Inferior parietal cortex (tissue), 1 donor: ENCODE data around the gene MKLN1.

Experiments
- DNase-seq: peaks from one replicate; pipeline ENCODE4 v3.0.0-alpha.2; 2016; ENCODE audit errors: extremely low spot score

MKLN1 gene

DNA sequence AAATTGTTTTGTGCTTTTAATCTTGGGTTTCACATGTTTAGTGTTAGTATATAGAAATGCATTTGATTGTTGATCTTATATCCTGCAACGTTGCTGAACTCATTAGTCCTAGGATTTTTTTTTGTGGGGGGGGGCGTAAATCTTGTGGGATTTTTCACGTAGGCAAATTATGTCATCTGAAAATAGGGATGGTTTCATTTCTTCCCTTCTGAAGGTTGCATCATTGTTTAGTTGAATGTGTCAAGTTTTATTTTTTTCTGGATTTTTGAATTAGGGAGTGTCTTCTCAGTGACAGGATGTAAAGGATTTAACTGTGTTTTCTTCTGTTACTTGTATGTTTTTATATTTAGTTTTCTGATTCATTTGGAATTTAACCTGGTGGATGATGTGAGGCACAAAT is 26.7 kb downstream of the MKLN1 start:
- DNase-seq = no peak

DNA sequence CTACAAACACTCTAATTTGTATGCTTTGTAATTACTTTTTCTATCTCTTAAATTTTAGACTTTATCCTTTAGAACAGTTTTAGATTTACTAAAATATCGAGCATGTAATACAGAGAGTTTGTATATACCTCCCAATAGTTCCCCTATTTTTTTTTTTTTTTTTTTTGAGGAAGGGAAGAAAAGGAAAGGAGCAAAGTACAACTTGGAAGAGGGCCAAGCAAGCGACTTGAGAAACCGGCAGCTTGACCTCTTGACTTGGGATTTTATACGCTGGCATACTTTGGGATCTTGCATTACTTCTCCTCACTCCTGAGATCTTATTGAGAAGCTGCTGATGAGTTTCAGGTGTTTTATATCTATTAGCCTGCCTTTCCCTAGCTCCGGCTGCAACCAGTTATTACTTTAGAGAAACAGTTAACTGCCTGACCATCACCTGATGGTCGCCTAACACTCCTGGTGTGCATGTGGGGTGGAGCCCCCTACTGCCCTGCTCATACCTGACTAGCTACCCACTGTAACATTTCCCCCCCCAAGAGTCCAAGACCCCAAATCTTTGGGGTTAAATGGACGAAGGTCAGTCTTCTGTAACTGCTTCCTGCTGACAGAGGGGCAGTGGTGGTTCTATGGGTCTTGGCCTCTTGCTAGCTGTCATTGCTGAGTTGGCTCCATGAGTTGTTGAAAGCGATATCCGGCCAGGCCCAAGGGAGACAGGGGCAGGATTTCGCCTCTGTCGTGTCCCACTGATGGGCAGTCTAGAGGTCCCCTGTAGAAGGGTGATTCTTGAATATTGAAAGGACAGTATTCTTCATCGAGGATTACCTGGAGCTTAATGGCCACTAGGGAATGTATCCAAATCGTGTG is 28.5 kb downstream of the MKLN1 start:
- no peak for DNase-seq

DNA sequence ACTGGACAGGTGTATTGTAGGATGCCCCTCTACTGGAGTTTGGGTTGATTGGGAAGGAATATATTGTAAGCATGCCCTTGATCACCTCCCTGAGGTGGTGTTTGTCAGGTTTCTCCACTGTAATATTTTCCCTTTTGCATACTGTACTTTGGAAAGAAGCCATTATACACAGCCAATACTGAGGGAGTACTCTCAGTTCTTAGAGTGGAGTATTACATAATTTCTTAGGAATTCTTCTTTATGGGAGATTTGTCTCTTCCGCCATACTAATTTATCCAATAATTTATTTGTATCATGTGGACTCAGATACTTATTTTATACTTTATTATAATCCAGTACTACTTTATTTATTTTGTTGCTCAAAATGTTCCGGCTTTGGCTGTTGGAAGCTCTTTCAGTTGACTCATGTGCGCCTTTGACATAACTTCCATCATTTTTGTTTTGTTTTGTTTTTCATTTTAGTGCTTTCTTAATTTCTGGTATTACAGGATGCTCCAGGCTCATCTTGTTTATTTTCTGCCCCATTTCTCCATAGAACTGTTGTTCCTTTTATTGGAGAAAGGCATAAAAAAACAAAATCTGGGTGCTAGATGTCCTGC is 29.7 kb downstream of the MKLN1 start:
- no peak for DNase-seq

DNA sequence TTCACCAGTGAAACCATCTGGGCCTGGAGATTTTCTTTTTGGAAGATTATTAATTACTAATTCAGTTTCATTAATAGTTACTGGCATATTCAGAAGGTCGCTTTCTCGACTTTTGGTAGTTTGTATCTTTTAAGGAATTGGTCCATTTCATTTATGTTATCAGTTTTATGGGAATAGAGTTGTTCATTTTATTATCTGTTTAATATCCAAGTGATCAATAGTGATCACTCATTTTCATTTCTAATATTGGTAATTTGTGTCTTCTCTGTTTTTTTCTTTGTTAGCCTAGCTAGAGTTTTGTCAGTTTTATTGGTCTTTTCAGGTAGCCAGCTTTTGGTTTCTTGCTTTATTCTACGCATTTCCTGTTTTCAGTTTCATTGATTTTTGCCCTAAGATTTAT is 31.0 kb downstream of the MKLN1 start:
- DNase-seq = no peak

DNA sequence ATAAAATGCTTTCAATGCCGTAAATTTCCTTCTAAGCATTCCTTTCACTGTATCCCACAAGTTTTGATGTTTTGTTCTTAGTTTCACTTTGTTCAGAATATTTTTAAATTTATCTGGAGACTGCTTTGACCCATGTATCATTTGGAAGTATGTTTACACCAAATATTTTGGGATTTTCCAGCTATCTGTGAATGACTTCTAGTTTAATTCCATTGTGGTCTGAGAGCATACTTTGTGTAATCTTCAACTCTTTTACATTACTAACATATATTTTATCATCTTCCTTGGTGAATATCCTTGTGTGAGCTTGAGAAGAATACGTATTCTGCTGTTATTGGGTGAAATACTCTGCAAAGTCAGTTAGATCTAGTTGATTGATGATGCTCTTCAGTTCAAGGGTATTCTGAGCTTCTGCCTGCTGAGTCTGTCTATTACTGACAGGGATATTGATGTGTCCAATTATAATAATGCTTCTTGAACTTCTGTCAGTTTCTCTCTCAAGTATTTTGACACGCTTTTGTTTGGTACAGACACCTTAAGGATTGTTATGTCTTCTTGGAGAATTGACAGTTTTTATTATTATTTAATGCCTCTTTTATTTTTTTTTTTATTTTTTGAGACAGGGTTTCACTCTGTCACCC is 31.6 kb downstream of the MKLN1 start:
- no peak for DNase-seq

DNA sequence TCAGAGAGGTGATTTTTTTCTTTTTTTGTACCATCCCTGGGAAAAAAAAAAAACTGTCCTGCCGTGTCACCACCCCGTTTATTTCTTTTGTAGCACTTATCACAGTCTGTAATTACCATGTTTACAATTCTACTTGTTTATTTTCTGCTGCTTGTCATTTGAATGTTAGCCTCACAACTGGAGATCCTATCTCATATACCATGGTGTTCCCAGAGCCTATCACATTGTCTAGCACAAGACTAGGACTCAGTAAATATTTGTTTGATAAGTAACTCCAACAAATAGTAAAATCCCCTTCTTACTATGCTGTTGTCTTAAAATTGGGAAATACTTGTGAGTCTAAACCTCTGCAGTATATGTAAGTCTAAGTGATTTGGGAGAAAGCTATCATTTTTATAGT is 36.0 kb downstream of the MKLN1 start:
- no peak for DNase-seq

DNA sequence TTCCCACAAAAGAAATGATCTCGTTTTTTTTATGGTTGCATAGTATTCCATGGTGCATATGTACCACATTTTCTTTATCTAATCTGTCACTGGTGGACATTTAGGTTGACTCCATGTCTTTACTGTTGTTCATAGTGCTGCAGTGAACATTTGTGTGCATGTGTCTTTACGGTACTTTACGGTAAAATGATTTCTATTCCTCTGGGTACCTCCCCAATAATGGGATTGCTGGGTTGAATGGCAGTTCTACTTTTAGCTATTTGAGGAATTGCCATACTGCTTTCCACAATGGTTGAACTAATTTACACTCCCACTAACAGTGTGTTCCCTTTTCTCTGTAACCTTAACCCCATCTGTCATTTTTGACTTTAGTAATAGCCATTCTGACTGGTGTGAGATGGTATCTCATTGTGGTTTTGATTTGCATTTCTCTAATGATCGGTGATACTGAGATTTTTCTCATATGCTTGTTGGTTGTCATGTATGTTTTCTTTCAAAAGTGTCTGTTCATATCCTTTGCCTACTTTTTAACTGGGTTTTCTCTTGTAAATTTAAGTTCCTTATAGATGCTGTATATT is 37.2 kb downstream of the MKLN1 start:
- no peak for DNase-seq

DNA sequence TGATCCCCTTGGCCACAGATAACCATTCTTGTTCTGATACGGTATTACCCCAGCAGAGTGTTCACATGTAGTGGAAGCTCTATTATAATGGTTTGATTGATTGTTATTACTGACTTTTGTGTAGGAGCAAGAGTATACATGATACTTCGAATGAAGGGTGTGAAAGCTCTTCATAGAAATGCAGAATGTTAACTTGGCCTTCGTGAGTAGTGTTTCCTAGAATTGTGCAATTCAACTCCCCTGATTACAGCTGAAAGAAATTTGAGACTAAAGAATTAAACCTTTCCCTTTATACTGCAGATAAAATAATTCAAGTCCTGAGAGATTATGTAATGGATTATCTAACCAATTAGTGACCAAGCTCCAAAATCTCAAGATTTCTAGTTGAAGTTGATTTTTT is 38.2 kb downstream of the MKLN1 start:
- no peak for DNase-seq

DNA sequence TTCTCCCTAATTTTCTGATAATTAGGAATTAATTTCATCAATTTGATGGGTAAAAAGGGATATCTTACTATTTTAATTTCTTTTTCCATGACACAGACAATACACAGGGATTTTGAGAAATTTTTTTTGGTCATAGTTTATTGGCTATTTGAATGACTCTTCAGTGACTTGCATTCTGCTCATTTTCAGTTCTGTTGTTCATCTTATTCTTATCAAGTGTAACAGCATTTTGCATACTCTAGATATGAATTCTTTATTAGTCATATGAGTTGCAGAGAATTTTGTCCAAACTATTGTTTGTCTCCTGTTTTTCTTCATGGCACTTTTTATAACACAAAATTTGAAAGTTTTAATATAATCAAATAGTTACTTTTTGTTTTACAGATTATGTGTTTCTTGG is 41.7 kb downstream of the MKLN1 start:
- DNase-seq = no peak

DNA sequence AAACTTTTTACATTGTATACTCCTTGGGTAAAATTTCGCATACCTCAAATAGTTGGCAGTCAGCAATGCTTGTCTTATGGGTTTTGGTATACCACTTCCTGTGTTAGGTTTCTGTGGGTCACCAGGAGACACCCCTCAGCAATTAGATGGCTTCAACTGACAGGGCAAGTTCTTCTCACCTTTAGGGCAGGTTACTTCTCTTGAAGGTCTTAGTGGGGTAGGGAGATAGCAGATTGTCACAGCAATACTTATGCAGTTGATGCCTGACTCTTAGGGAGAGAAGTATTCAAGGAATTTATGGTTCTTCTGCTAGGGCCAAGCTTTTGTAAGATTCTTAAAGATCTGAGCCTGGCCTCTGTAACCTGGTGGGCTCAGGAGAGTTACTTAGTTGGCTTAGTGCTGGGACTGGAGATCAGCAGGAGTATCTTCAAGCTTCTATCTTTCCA is 42.9 kb downstream of the MKLN1 start:
- no peak for DNase-seq

DNA sequence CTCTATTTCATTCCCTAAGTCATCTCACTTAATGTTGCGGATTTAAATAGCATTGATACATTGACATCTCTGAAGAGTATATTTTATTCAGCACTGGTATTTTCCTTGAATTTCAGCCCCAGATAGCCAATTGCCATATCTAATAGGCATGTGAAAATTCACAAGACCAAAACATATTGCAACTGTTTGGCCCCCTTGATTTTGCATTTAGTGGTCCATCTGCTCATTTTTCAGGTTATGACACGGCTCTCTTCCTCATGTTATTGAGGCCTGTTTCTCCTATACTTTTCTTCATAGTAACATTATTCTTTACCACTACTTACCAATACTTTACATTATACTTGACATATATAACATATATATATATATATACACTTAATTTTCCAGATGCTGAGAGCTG is 43.7 kb downstream of the MKLN1 start:
- DNase-seq = no peak

DNA sequence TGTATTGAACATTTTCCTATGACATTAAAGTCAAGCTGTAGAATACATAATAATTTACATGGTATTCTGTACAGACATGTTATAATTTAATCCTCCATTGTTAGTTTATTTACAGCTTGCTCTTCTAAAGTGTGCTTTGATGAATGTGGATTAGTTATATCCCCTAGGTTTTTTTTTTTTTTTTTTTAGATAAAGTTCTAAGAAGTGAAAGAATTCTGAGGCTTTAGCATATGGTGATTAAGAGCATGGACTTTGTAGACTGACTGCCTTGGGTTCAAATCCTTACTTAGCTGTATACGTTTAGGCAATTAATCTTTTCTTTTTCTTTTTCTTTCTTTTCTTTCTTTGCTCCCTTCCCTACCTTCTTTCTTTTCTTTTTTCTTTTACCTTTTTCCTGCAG is 44.9 kb downstream of the MKLN1 start:
- DNase-seq = no peak

DNA sequence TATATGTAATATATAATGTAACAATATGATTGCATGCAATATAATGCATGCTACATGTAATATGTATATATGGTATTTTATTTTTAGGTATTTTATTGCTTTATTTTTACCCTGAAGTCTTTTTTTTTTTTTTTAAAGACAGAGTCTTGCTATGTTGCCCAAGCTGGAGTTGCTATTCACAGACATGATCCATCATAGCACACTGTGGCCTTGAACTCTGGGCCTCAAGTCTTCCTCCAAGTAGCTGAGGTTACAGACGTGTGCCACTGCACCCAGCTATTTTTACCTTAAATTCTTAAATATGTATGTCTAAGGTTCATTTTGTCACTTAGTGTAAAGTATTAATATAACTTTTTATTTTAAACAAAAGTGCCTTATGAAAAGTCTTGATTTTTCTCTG is 47.1 kb downstream of the MKLN1 start:
- DNase-seq = no peak

DNA sequence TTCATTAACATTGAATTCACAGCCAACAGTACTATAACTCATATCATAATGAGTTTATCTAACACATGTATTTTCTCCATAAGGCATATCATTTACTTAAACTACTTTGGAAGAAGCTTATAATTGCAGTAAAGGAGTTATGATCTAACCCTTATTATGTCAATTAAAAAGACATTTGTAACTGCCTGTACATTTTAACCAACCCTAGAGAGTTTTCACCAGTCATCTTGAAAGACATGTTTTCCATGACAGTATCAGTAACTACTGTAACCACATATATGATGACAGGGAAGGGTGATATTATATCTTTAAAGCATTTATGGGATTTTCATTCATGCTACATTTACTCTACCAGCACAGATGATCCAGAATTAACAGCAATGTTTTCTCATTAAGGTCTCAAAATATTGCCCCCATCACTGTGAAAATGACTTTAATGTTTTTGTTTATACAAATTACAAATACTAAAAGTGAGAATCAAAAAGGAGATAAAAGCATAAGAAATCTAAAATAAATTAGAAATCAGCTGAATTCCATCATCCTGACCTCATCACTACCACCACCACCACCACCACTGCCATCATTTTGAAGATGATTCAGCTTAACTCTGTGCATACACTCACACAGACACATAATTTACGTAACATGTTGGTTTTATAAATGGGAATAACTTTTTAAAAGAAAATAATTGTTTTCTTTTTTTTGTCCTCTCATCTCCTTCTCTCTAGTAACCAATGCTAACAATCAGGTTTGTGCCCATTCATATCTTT is 53.6 kb downstream of the MKLN1 start:
- DNase-seq = no peak

DNA sequence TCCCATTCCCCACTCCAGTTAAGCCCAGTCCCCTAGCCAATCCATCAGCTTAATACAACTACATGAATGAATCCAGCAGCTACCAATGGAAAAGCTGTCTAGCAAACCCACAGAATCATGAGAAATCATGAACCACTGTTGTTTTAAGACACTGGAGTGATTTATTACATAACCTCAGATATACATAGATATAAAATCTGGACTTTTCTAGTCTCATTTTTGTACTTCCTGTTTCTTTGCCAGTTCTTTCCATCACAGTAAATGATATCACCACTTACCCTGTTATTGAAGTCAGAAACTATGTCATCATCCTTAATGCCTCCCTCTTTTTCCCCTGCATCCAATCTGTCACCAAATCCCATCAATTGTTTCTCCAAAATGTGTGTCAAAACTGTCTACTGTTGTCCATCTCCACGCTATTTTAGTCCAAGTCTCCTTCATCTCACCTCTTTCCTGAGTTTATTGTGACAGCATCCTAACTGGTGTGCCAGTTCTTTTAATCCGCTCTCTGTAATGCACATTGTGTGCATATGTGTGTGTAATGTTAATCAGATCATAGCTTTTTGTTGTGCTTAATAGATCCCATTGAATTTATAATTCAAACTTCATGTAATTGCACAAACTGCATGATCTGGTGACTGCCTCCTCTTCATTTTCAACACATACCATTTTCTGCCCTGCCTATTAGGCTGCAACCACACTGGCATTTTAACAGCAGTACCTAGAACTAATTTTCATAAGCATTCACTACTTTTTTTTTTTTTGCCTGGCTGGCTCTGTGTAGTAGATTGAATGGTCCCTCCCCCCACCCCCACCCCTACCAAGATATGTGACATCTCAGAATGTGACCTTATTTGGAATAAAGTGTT is 56.0 kb downstream of the MKLN1 start:
- no peak for DNase-seq

DNA sequence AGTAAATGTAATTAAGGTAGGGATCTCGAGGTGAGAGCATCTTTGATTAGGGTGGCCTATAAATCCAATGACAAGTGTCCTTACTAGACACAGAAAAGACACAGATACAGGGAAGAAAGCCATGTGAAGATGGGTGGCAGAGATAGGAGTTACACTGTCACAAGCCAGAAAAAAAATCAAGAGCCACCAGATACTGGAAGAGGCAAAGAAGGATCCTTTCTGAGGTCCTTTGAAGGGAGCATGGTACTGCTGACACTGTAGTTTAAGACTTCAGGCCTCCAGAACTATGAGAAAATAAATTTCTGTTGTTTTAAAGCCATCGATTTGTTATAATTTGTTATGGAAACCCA is 56.6 kb downstream of the MKLN1 start:
- no peak for DNase-seq

DNA sequence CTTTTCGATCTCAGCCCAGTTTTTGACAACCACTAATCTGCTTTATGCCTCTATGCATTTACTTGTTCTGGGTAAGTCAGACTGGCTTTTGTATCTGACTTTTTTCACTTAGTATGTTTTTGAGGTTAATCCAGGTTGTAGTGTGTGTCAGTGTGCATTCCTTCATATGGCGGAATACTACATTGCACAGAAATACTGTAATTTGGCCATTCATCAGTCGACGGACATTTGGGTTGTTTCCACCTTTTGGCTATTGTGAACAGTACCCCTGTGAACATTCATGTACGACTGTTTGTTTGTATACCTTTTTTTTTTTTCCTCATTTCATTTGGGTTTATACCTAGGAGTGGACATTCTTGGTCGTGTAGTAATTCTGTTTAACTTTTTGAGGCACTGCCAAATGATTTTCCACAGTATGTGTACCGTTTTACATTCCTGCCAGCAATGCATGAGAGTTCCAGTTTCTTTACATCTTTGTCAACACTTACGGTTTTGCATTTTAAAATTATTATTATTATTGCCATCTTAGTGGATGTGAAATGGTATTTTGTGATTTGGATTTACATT is 57.4 kb downstream of the MKLN1 start:
- DNase-seq = no peak

DNA sequence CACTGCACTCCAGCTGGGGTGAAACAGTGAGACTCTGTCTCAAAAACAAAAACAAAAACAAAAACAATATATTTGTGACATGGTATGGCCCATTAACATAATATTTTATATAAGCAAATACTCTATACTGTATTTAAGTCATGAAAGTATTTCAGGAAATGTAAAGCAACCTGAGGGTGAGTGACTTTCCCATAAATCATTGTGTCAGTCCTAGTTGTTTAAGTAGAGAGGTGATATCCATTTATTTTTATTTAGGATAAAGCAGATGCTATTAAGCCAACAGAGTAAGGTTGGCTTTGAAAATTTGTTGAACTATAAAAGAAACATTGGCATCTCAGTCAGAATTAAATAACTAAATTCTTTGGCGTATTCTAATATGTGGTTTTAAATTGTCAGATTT is 60.5 kb downstream of the MKLN1 start:
- DNase-seq = no peak

DNA sequence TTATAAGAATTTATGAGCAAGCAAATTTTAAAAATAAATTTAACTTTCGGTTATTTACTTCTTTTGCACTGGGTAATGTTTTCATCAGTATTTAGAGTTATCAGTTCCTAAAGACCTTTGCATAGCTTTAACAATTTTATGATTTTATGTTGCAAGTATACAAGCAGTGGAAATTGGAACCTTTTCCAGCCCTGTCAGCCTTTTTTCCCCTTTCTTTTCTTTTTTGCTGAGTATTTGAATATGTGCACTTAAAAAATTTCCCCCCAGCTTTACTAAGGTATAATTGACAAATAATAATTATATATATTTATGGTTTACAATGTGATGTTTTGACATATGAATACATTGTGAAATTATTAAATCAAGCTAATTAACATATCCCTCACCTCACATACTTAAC is 62.6 kb downstream of the MKLN1 start:
- no peak for DNase-seq

DNA sequence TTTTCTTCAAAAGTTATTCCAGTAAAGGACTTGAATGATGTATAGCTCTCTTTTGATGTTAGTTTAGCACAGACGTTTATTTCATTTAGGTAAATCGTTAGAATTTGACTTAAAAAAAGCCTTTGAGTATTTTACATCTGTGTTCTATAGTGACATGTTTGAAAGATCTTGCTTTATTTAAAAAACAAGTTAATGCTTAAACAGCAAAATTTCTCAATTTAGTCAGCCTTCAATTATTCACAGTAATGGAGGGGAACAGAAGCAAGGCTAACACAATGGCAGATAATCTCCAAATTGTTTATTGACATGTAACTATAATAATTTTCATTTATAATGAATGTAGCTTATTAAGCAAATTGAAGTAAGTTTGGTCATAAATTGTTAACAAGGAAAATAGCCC is 63.5 kb downstream of the MKLN1 start:
- DNase-seq = no peak

DNA sequence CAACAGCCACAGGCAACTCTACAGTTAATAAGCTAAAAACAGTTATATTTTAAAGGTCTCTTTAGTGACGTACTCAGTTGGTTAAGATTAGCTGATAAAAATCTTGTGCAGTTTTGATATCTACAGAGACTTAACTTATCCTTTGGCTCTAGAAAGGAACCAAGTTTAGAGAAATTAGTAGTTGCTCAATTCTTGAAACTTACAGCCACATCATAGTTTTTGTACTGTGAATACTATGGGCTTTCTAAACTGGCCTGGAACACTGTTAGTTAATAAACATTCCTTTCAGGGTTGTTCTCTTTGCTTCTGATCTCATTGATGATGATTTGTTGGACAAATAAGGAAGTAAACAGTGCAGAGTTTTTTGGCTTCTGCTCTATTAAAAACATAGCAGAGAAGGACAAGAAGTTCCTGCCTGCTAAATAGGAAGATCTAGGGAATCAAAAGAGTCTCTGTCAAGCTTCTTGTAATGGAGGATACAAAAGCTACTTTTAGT is 73.1 kb downstream of the MKLN1 start:
- peak; percentile 22 for DNase-seq
